ENCODE data around the gene TP53BP2.

The TP53BP2 gene

DNA sequence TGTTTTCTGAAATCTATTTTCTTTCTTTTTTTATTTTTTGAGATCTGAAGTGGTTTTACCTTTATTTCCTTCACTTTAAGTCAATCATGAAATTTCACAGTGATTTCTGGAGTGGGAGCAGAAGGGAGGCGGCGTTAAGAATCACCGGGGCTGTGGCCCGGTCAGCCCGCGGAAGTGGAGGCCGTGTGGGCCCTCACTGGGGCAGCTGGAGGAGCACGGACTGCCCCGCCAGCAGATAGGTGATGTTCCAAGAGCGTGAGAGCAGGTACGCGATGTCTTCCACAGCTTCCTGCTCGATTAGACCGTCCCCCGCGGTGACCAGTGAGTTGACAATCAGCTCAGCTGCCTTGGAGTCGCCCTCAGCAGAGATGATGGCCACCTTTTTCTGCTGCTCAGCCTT lies 10.6 kb upstream of the TP53BP2 start:
- Histone ChIP-seq H3K9me3 (no peaks in the 10 kb centered on the region), H3K4me2 (no peak overlapping the region), H3K27me3 (no peaks in the 10 kb centered on the region), H3K4me3 (no peak overlapping the region), H3K36me3 (no peaks in the 10 kb centered on the region), H3K4me1 (no peaks in the 10 kb centered on the region), H3K27ac (no peak overlapping the region), H4K20me1 (no peaks in the 10 kb centered on the region), H3K9ac (no peak overlapping the region)
- no peak for TF ChIP-seq Cebpa-rat (IDR thresholded peaks at IDR 0.05)

DNA sequence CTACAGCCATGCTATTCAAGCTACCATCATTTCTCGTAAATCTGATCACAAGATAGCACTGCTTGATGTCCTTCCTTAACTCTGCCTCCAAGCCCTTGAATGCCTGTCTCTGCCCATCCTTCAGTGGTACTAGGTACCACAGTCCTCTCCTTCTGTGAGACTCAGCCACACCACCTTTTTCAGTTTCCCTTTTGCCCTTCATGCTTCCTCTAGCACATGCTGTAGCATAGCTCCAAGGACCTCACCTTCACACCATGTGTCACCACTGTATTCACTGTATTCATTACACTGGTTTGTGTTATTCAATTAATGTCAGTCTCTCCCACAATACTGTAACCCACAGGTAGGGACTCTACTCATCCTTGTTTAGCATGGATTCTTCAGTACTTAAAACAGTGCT lies 8.0 kb upstream of the TP53BP2 start:
- no peaks in the 10 kb centered on the region for H3K27me3 ChIP-seq
- no peak overlapping the region for H3K4me3 ChIP-seq
- H3K4me1 ChIP-seq = no peaks in the 10 kb centered on the region
- H3K9me3 ChIP-seq = no peaks in the 10 kb centered on the region
- no peaks in the 10 kb centered on the region for H4K20me1 ChIP-seq
- no peak overlapping the region for H3K4me2 ChIP-seq
- H3K9ac ChIP-seq = no peak overlapping the region
- H3K27ac ChIP-seq = no peak overlapping the region
- no peak for TF ChIP-seq Cebpa-rat (IDR thresholded peaks at IDR 0.05)
- no peaks in the 10 kb centered on the region for H3K36me3 ChIP-seq

DNA sequence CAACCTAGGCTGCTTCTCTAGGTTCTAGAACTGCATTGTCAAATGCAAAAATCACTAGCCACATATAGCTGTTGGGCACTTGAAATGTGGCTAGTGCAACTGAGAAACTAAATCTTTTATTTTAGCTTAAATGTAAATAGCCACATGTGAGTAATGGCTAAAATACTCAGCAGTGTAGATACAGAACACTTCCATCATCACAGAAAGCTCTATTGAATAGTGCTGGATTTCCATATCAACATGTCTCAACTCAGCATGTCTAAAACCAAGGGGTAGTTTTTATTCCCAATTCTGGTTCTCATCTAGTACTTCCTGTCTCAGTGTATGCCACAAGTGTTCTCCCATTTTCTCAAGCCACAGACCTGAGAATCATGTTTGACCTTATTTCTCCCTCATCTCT lies 7.5 kb upstream of the TP53BP2 start:
- no peaks in the 10 kb centered on the region for H3K36me3 ChIP-seq
- no peak for TF ChIP-seq Cebpa-rat (IDR thresholded peaks at IDR 0.05)
- H3K4me2 ChIP-seq = no peak overlapping the region

DNA sequence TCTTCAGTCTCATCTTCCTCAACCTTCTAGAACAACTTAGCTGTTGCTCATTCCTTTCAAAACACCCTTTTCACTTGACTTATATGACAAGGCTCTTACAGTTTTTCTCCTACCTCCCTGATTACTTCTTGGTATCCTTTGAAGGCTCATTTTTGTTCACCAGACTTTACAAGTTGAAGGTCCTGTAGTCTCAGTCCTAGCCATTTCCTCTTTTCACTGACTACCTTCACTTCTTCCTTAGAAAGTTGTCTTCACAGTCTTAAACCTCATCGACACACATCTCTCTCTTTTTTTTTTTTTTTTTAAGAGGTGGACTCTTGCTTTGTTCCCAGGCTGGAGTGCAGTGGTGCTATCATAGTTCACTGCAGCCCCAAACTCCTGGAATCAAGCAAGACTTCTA lies 6.6 kb upstream of the TP53BP2 start:
- no peaks in the 10 kb centered on the region for H3K27me3 ChIP-seq

More for the DNA sequence above, 7.5 kb upstream of the TP53BP2 start:
- Histone ChIP-seq H3K27ac (no peak overlapping the region), H3K9me3 (no peaks in the 10 kb centered on the region), H3K9ac (no peak overlapping the region), H3K27me3 (no peaks in the 10 kb centered on the region), H3K4me1 (no peaks in the 10 kb centered on the region), H4K20me1 (no peaks in the 10 kb centered on the region), H3K4me3 (no peak overlapping the region)

DNA sequence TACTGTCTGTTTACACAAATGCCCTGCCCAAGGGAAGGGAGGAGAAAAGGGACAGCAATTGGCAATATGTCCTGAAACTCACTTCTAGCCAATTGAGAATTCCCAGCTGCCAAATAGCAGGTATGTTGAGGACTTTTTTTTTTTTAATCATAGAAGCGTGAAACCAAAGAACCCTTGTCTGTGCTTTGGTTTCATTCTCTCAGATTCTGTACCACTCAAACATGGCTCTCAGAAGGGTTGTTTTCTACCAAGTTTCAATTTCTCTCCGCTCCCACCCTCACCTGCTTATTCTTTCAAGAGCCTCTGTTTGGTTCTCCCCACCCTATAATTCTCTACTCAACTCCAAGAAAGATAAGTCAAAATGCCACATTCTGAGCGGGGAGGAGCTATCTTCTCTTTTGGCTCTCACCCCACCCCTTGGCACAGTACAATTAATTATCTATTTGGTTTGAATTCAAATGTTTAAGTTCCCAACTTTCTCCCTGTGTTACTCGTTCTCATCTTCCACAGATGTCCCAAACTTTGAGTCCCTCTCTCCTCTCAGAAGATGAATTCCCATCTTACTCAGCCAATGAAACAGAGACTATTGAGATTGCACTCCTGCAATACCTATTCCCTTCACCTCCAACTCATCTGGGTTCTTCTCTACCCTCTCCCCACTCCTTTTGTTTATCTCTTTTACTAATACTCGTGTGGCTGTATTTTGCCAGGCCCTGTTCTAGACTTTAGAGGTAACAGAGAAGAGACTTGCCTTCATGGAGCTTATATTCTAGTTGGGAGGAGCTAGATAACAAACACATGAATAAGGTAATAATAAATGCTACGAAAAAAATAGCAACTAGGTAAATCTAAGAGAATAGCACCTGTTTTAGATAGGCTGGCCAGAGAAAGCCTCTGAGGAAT lies 3.9 kb upstream of the TP53BP2 start:
- H3K4me3 ChIP-seq = no peak overlapping the region

More for the DNA sequence above, 6.6 kb upstream of the TP53BP2 start:
- Histone ChIP-seq H3K4me2 (no peak overlapping the region), H3K36me3 (no peaks in the 10 kb centered on the region), H3K9me3 (no peaks in the 10 kb centered on the region), H4K20me1 (no peaks in the 10 kb centered on the region), H3K27ac (no peak overlapping the region), H3K4me1 (peaks cover under 1% of the 10 kb centered on the region), H3K9ac (no peak overlapping the region), H3K4me3 (no peak overlapping the region)
- no peak for TF ChIP-seq Cebpa-rat (IDR thresholded peaks at IDR 0.05)

DNA sequence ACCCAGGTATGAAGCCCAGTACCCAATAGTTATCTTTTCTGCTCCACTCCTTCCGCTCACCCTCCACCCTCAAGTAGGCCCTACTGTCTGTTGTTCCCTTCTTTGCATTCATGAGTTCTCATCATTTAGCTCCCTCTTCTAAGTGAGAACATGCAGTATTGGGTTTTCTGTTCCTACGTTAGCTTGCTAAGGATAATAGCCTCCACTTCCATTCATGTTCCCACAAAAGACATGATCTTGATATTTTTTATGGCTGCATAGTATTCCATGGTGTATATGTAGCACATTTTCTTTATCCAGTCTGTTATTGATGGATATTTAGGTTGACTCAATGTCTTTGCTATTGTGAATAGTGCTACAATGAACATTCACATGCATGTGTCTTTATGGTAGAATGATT lies 2.8 kb upstream of the TP53BP2 start:
- H3K36me3 ChIP-seq = no peaks in the 10 kb centered on the region
- H3K4me1 ChIP-seq = peaks cover 19% of the 10 kb centered on the region
- H3K9me3 ChIP-seq = no peaks in the 10 kb centered on the region

More for the DNA sequence above, 3.9 kb upstream of the TP53BP2 start:
- Histone ChIP-seq H3K27ac (no peak overlapping the region), H3K27me3 (no peaks in the 10 kb centered on the region), H3K4me1 (peaks cover 9% of the 10 kb centered on the region), H3K9ac (no peak overlapping the region), H3K4me2 (no peak overlapping the region), H3K36me3 (no peaks in the 10 kb centered on the region), H4K20me1 (peaks cover 3% of the 10 kb centered on the region), H3K9me3 (no peaks in the 10 kb centered on the region)
- no peak for TF ChIP-seq Cebpa-rat (IDR thresholded peaks at IDR 0.05)

DNA sequence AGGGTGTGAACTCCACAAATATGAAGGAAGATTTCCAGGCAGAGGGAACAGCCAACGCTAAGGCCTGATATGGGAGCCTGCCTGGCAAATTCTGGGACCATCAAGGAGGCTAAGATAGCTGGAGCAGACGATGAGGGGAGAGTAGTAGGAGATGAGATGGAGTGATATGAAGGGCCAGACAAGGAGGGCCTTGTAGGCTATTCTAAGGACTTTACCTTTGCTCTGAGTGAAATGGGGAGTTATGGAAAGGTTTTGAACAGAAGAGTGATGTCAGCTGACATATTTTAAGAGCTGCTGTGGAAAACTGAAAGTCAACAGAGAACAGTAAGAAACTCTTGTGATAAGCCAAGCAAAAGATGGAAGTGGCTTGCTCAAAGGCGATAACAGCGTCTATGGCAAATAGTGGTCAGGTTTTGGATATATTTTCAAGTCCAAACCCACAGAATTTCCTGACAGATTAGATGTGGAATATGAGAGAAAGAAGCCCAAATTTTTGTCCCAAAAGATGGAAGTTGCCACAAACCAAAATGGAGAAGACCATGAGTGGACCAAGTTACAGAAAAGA lies 2.1 kb upstream of the TP53BP2 start:
- H3K4me1 ChIP-seq = peaks cover 25% of the 10 kb centered on the region
- no peak overlapping the region for H3K4me2 ChIP-seq
- no peaks in the 10 kb centered on the region for H3K27me3 ChIP-seq
- H3K4me3 ChIP-seq = no peak overlapping the region
- TF ChIP-seq Cebpa-rat (IDR thresholded peaks at IDR 0.05) = no peak
- peaks cover 20% of the 10 kb centered on the region for H4K20me1 ChIP-seq
- no peaks in the 10 kb centered on the region for H3K9me3 ChIP-seq
- H3K27ac ChIP-seq = no peak overlapping the region
- H3K36me3 ChIP-seq = no peaks in the 10 kb centered on the region
- no peak overlapping the region for H3K9ac ChIP-seq

More for the DNA sequence above, 2.8 kb upstream of the TP53BP2 start:
- peaks cover 13% of the 10 kb centered on the region for H4K20me1 ChIP-seq
- H3K4me3 ChIP-seq = no peak overlapping the region
- TF ChIP-seq Cebpa-rat (IDR thresholded peaks at IDR 0.05) = no peak
- no peak overlapping the region for H3K27ac ChIP-seq
- no peak overlapping the region for H3K9ac ChIP-seq
- H3K4me2 ChIP-seq = no peak overlapping the region
- H3K27me3 ChIP-seq = no peaks in the 10 kb centered on the region

DNA sequence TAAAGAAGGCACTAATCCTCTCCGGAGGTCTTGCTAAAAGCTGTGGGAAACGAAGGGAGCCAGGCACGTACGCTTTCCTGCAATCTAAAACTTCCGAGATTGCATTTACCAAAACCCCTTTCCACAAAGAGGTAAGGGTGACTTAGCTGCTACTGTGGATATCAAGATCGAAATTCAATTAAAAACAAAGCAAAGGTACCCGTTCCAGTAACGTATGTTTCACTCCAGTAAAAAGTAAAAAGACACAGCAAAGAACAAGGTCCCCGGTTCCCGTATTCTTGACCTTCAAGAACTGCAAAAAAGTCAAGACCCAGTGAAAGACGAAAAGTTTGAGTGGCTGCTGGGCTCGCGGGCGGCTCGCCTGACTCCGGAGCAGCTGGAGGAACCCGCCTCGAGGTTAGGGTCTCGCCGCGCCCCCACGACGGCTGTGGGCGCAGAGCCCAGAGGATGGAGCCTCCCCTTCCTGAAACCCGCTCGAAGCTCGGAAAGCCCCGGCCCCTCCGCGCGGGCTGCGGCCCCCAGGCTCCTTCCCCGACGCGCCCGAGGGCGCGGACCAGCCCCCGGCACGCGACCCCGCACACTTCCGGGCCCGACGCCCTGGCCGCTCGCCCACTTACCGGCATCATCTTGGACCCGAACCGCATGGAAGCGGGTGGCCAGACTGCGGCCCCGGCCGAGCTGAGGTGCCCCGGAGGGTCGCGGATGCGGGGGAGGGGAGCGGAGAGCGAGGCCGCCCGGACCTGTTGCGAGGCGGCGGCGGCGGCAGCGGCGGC lies 524 bp downstream of the TP53BP2 start:
- Histone ChIP-seq H3K27me3 (no peaks in the 10 kb centered on the region), H3K4me3 (peak overlapping the region; percentile 96), H3K4me2 (peak overlapping the region; percentile 82), H4K20me1 (peaks cover 46% of the 10 kb centered on the region), H3K27ac (peak overlapping the region; percentile 99), H3K9ac (peak overlapping the region; percentile 99), H3K36me3 (no peaks in the 10 kb centered on the region), H3K4me1 (peaks cover 48% of the 10 kb centered on the region), H3K9me3 (no peaks in the 10 kb centered on the region)
- no peak for TF ChIP-seq Cebpa-rat (IDR thresholded peaks at IDR 0.05)

DNA sequence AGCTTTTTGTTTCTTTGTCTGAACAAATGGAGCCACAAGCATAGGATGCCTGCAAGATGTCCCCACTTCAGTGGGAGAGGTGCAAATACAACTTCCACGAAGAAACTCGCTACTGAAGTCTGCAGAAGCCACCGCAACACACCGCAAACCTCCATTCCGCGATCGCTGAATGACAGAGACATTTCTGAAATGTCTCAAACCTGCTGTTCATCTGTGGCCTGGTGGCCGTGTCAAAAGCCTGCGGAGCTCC lies 1.0 kb downstream of the TP53BP2 start:
- Histone ChIP-seq H3K4me1 (peaks cover 48% of the 10 kb centered on the region), H3K36me3 (peaks cover 1% of the 10 kb centered on the region; the same call in 1 of the 2 replicates), H4K20me1 (peaks cover 52% of the 10 kb centered on the region), H3K9ac (peak overlapping the region; percentile 99), H3K4me2 (peak overlapping the region; percentile 82), H3K27ac (peak overlapping the region; percentile 99), H3K27me3 (no peaks in the 10 kb centered on the region), H3K4me3 (peak overlapping the region; percentile 96), H3K9me3 (no peaks in the 10 kb centered on the region)
- TF ChIP-seq Cebpa-rat (IDR thresholded peaks at IDR 0.05) = no peak

Data from BLaER1 (cell line).